Lower lobe of right lung (tissue), 2 donors: ENCODE data around the gene LIAS. TPM values are rescaled to one million over a fixed set of nuclear protein-coding genes. Genes with fewer than 3 reads are reported as not detected.
"Not testable (repeated sequence)": the region's sequence is repeated elsewhere in the genome, so short reads cannot be mapped to it uniquely, and the experiment has no call there.

Experiments
- ATAC-seq, 2 donors: fragments of 200-7000 bp; cut with Tn5 transposase; one replicate each; pipeline ENCODE4 v1.9.1; 2020 to 2022; ENCODE audit warnings: mild to moderate bottlenecking in 2 of 2, moderate library complexity in 2 of 2
- DNase-seq: peaks from one replicate; pipeline ENCODE4 v3.0.0-alpha.2; 2020
- H3K27ac ChIP-seq: fragments of 200-600 bp; one replicate; pipeline ENCODE4 v1.8.0; 2022
- H3K27me3 ChIP-seq: fragments of 200-600 bp; one replicate; pipeline ENCODE4 v1.8.0; 2022; ENCODE audit warnings: low read depth
- H3K36me3 ChIP-seq: fragments of 200-600 bp; one replicate; pipeline ENCODE4 v1.8.0; 2022; ENCODE audit warnings: mild to moderate bottlenecking
- H3K4me1 ChIP-seq: fragments of 200-600 bp; one replicate; pipeline ENCODE4 v1.8.0; 2022
- H3K4me3 ChIP-seq: fragments of 200-600 bp; one replicate; pipeline ENCODE4 v1.8.0; 2022; ENCODE audit warnings: mild to moderate bottlenecking
- H3K9me3 ChIP-seq: fragments of 200-600 bp; one replicate; pipeline ENCODE4 v1.8.0; 2022
- intact Hi-C: fragments of 100-400 bp; cut with DNase I; formaldehyde crosslinking; loops from one replicate; pipeline ENCODE4 v1.11.0; 2022
- total RNA-seq: library from RNA; stranded (reverse); fragmentation: NEBNext Ultra II Directional; extraction: Animal tissue kit (Norgen Biotek cat#: 25700); gene quantifications from one replicate; pipeline ENCODE4 v1.2.1, GENCODE V29; 2021
- TF ChIP-seq, protein P1 (sequence below): fragments of 200-600 bp; IDR thresholded peaks from one replicate; pipeline ENCODE4 v1.8.0; 2022; ENCODE audit warnings: antibody characterized with exemption, mild to moderate bottlenecking
- donor health status: DM: no; HTN: yes; CAD: no; lungs with severe emphysema.

Gene LIAS
- total RNA-seq, 1 donor from 2014 or later: 13.7 TPM

DNA sequence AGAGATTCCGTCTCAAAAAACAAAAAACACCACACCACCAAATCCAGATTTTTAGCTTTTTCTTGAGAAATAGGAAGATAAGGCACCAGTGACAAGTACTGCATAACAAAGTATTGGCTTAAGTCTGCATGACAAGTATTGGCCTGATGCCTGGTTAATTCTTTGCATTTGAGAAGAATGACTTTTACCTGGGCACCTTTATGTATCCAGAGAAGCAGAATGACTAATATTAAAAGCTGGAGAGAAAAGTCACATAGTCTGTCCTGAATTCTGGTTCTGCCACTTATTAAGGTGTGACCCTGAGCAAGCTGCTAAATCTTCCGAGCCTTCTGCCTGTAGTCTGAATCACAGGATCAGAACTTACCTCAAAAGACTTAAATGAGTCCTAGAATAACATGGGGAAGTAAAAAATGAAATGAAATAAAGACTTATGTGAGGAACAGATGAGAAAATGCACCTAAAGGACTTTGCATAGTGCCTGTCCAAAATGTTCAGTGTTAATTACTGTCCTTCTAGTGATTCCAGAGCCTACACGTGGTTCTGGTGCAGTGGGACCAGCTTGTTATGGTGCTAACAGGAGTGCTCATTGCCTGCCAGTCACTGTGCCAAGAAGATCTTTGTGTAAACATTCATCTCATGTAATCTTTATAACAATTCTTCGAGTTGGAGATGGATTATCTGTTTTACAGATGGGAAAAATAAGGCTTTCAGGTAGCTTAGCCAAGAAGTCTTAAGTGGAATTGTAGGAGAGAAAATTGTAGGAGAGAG lies 36.8 kb downstream of the LIAS start:
- no peaks in the 10 kb centered on the region for H3K4me1 ChIP-seq
- ATAC-seq (no peak), DNase-seq (no peak)
- H3K9me3 ChIP-seq: no peaks in the 10 kb centered on the region
- intact Hi-C loops: no loop called here
- no peak overlapping the region for H3K4me3 ChIP-seq
- H3K27me3 ChIP-seq: no peaks in the 10 kb centered on the region
- H3K36me3 ChIP-seq: peaks cover 28% of the 10 kb centered on the region
- TF ChIP-seq, protein P1, sequence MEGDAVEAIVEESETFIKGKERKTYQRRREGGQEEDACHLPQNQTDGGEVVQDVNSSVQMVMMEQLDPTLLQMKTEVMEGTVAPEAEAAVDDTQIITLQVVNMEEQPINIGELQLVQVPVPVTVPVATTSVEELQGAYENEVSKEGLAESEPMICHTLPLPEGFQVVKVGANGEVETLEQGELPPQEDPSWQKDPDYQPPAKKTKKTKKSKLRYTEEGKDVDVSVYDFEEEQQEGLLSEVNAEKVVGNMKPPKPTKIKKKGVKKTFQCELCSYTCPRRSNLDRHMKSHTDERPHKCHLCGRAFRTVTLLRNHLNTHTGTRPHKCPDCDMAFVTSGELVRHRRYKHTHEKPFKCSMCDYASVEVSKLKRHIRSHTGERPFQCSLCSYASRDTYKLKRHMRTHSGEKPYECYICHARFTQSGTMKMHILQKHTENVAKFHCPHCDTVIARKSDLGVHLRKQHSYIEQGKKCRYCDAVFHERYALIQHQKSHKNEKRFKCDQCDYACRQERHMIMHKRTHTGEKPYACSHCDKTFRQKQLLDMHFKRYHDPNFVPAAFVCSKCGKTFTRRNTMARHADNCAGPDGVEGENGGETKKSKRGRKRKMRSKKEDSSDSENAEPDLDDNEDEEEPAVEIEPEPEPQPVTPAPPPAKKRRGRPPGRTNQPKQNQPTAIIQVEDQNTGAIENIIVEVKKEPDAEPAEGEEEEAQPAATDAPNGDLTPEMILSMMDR: no peak
- H3K27ac ChIP-seq: no peak overlapping the region

DNA sequence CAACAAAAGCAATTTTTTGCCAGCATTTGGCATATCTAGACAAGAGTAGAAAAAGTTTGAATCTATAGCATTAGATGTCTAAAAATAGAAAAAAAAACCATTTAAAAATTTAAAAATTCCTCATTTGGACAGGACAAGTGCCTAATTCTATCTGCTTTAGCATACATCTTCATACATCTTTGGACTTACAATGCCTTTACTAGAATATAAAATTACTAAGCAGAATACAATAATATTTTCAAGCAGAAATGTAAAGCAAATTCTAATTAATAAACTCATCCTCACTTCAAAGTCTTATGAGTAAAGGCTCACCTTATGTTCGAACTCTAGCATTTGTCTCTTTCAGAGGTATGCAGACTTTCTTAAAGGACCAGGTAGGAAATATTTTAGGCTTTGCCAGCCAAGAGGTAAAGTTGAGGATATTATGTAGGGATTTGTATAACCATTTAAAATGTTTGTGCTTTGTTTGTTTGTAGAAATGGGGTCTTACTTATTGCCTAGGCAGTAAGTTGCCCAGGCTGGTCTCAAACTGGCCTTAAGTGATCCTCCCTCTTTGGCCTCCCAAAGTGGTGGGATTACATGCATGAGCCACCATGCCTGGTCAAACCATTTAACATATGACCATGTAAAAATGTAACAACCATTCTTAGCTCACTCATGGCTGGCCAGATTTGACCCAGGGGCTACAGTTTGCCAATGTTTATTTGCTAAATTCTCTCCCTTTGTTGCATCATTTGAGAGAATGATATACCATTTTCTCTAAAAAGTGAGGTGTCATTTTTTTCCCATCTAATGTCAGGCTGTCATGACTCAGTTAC lies 39.3 kb downstream of the LIAS start:
- Histone ChIP-seq H3K36me3 (peaks cover 53% of the 10 kb centered on the region), H3K27me3 (no peaks in the 10 kb centered on the region)

DNA sequence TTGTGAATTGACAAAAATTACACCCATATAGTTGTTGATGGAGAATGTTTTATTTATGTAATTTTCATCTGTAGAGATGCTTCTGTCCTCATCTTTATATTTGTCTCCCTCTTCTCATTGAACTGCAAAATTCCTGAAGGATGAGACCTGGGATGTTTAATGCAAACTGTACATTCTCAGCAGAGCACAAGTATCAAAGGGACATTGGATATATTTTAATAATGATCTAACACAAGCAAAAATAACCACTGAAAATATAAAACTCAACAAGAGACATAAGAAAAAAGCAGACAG lies 39.8 kb downstream of the LIAS start:
- intact Hi-C loops: no loop called here
- Histone ChIP-seq H3K9me3 (no peaks in the 10 kb centered on the region), H3K4me3 (no peak overlapping the region), H3K27me3 (no peaks in the 10 kb centered on the region), H3K36me3 (peaks cover 59% of the 10 kb centered on the region), H3K4me1 (no peaks in the 10 kb centered on the region), H3K27ac (no peak overlapping the region)
- ATAC-seq (no peak), DNase-seq (no peak)
- TF ChIP-seq, protein P1: no peak

More for the DNA sequence above, 39.3 kb downstream of the LIAS start:
- DNase-seq (no peak), ATAC-seq (no peak)
- intact Hi-C loops: no loop called here
- TF ChIP-seq, protein P1: no peak
- H3K4me1 ChIP-seq: no peaks in the 10 kb centered on the region
- no peak overlapping the region for H3K27ac ChIP-seq
- H3K9me3 ChIP-seq: no peaks in the 10 kb centered on the region
- no peak overlapping the region for H3K4me3 ChIP-seq

DNA sequence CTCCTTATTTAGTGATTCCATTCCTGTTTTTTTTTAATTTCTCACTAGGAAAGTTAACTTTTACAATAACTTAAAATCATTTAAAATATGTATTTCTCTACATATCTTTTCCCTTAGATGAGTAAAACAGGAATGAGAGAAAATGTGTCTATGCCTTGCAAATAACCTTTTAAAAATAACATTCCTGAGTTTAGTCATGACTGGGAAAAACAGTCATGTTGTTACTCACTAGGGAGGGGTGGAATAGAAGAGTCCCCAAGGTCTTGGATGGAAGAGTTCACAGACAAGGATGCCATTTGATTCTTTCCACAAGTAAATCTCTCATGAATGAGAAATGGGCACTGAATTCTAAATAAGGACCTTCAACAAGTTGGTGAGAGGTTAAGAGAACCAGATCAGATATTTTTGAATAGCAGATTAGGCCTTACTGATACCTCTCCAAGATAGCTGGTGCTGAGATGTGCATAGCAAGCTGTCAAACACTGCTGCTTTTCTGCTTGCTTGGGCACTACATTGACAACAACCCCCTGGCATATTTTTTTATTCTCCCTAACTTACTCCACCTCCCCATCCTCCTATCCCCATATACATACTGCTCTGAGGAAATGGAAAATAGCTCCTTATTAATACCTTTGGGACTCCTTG lies 43.3 kb downstream of the LIAS start:
- DNase-seq: no peak
- H3K36me3 ChIP-seq: peaks cover 93% of the 10 kb centered on the region
- TF ChIP-seq, protein P1: no peak

DNA sequence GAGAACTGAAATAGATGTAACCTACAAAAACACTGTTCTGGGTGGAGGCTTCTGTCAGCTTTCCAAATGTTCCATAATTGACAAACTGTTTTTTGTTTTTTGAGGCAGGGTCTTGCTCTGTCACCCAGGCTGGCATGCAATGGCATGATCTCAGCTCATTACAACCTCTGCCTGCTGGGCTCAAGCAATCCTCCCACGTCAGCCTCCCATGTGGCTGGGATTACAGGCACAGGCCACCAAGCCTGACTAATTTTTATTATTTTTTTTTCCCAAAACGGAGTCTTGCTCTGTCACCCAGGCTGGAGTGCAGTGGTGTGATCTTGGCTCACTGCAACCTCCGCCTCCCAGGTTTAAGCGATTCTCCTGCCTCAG lies 43.8 kb downstream of the LIAS start:
- DNase-seq, H3K4me1 ChIP-seq, intact Hi-C loops, H3K9me3 ChIP-seq, H3K27me3 ChIP-seq, H3K4me3 ChIP-seq, H3K27ac ChIP-seq, ATAC-seq: not testable (repeated sequence)
- peaks cover 99% of the 10 kb centered on the region for H3K36me3 ChIP-seq

More for the DNA sequence above, 43.3 kb downstream of the LIAS start:
- H3K4me1 ChIP-seq: no peaks in the 10 kb centered on the region
- H3K27ac ChIP-seq: no peak overlapping the region
- ATAC-seq: no peak
- no peak overlapping the region for H3K4me3 ChIP-seq
- intact Hi-C loops: no loop called here
- H3K27me3 ChIP-seq: no peaks in the 10 kb centered on the region
- no peaks in the 10 kb centered on the region for H3K9me3 ChIP-seq
